ENCODE measurements around the gene BANF2.

The BANF2 gene

GRCh38 chr20:17680836-17681725 lies 18.7 kb upstream of the BANF2 start:
- DNase-seq (ENCODE audit: low read depth in 1 of 2, low spot score in 1 of 2) = peak; percentile 81 to 90
- in situ Hi-C loops (cut with HindIII; ENCODE audit: low pct_unique_long_range_greater_than_20kb, low sequenced_read_pairs) = no loop called here

GRCh38 chr20:17681726-17682102 lies 18.1 kb upstream of the BANF2 start:
- in situ Hi-C loops (cut with HindIII; ENCODE audit: low pct_unique_long_range_greater_than_20kb, low sequenced_read_pairs) = no loop called here
- no peak for DNase-seq (ENCODE audit: low read depth in 1 of 2, low spot score in 1 of 2)
- TF ChIP-seq JUND (IDR thresholded peaks at IDR 0.05; ENCODE audit: low read depth) = no peak

More at GRCh38 chr20:17680836-17681725, 18.7 kb upstream of the BANF2 start:
- TF ChIP-seq JUND (IDR thresholded peaks at IDR 0.05; ENCODE audit: low read depth) = no peak

- in situ Hi-C loops (cut with HindIII; ENCODE audit: low pct_unique_long_range_greater_than_20kb, low sequenced_read_pairs) = no loop called here
- DNase-seq (ENCODE audit: low read depth in 1 of 2, low spot score in 1 of 2) = peak; percentile 99
- no peak for TF ChIP-seq JUND (IDR thresholded peaks at IDR 0.05; ENCODE audit: low read depth)
Measured at GRCh38 chr20:17682103-17682888, 17.5 kb upstream of the BANF2 start, which contains the start of gene RRBP1. TSS of gene RRBP1 (minus strand) at chr20:17682242. CDS start at chr20:17660507, 21,735 bp downstream.

- no peak for TF ChIP-seq JUND (IDR thresholded peaks at IDR 0.05; ENCODE audit: low read depth)
- in situ Hi-C loops (cut with HindIII; ENCODE audit: low pct_unique_long_range_greater_than_20kb, low sequenced_read_pairs) = no loop called here
Measured at GRCh38 chr20:17682889-17683198, 16.9 kb upstream of the BANF2 start.

GRCh38 chr20:17683218-17684076 lies 16.3 kb upstream of the BANF2 start:
- TF ChIP-seq JUND (IDR thresholded peaks at IDR 0.05; ENCODE audit: low read depth) = no peak
- in situ Hi-C loops (cut with HindIII; ENCODE audit: low pct_unique_long_range_greater_than_20kb, low sequenced_read_pairs) = no loop called here
- no peak for DNase-seq (ENCODE audit: low read depth in 1 of 2, low spot score in 1 of 2)

More at GRCh38 chr20:17682889-17683198, 16.9 kb upstream of the BANF2 start:
- DNase-seq (ENCODE audit: low read depth in 1 of 2, low spot score in 1 of 2) = no peak

- TF ChIP-seq JUND (IDR thresholded peaks at IDR 0.05; ENCODE audit: low read depth) = no peak
- in situ Hi-C loops (cut with HindIII; ENCODE audit: low pct_unique_long_range_greater_than_20kb, low sequenced_read_pairs) = no loop called here
- DNase-seq (ENCODE audit: low read depth in 1 of 2, low spot score in 1 of 2) = no peak
Measured at GRCh38 chr20:17684077-17684888, 15.5 kb upstream of the BANF2 start.

- no peak for DNase-seq (ENCODE audit: low read depth in 1 of 2, low spot score in 1 of 2)
- TF ChIP-seq JUND (IDR thresholded peaks at IDR 0.05; ENCODE audit: low read depth) = no peak
- in situ Hi-C loops (cut with HindIII; ENCODE audit: low pct_unique_long_range_greater_than_20kb, low sequenced_read_pairs) = no loop called here
Measured at GRCh38 chr20:17685168-17685567, 14.6 kb upstream of the BANF2 start.

- in situ Hi-C loops (cut with HindIII; ENCODE audit: low pct_unique_long_range_greater_than_20kb, low sequenced_read_pairs) = no loop called here
- no peak for TF ChIP-seq JUND (IDR thresholded peaks at IDR 0.05; ENCODE audit: low read depth)
Measured at GRCh38 chr20:17687800-17688199, 12.0 kb upstream of the BANF2 start.

GRCh38 chr20:17688965-17689364 lies 10.8 kb upstream of the BANF2 start:
- TF ChIP-seq JUND (IDR thresholded peaks at IDR 0.05; ENCODE audit: low read depth) = no peak
- DNase-seq (ENCODE audit: low read depth in 1 of 2, low spot score in 1 of 2) = no peak
- in situ Hi-C loops (cut with HindIII; ENCODE audit: low pct_unique_long_range_greater_than_20kb, low sequenced_read_pairs) = no loop called here

More at GRCh38 chr20:17687800-17688199, 12.0 kb upstream of the BANF2 start:
- DNase-seq (ENCODE audit: low read depth in 1 of 2, low spot score in 1 of 2) = no peak

- no peak for DNase-seq (ENCODE audit: low read depth in 1 of 2, low spot score in 1 of 2)
- TF ChIP-seq JUND (IDR thresholded peaks at IDR 0.05; ENCODE audit: low read depth) = no peak
- in situ Hi-C loops (cut with HindIII; ENCODE audit: low pct_unique_long_range_greater_than_20kb, low sequenced_read_pairs) = no loop called here
Measured at GRCh38 chr20:17690144-17690543, 9.6 kb upstream of the BANF2 start.

GRCh38 chr20:17691758-17692157 lies 8.0 kb upstream of the BANF2 start:
- in situ Hi-C loops (cut with HindIII; ENCODE audit: low pct_unique_long_range_greater_than_20kb, low sequenced_read_pairs) = no loop called here
- TF ChIP-seq JUND (IDR thresholded peaks at IDR 0.05; ENCODE audit: low read depth) = no peak
- DNase-seq (ENCODE audit: low read depth in 1 of 2, low spot score in 1 of 2) = no peak

All from T47D (cell line).